22Rv1 (cell line): Measurements from ENCODE around the gene PRSS33.

Source experiments
- H3K27ac ChIP-seq: fragments of 450-650 bp; 2 replicates; pipeline ENCODE4 v1.5.1; 2017
- ZFX ChIP-seq: fragments of 450-650 bp; IDR thresholded peaks from 2 replicates; pipeline ENCODE4 v1.6.1; 2017; ENCODE audit warnings: antibody characterized with exemption, borderline replicate concordance
- TF ChIP-seq, protein P1 (sequence below): fragments of 450-650 bp; IDR thresholded peaks from 2 replicates; pipeline ENCODE4 v1.5.1; 2017; ENCODE audit warnings: mild to moderate bottlenecking

The PRSS33 gene

DNA sequence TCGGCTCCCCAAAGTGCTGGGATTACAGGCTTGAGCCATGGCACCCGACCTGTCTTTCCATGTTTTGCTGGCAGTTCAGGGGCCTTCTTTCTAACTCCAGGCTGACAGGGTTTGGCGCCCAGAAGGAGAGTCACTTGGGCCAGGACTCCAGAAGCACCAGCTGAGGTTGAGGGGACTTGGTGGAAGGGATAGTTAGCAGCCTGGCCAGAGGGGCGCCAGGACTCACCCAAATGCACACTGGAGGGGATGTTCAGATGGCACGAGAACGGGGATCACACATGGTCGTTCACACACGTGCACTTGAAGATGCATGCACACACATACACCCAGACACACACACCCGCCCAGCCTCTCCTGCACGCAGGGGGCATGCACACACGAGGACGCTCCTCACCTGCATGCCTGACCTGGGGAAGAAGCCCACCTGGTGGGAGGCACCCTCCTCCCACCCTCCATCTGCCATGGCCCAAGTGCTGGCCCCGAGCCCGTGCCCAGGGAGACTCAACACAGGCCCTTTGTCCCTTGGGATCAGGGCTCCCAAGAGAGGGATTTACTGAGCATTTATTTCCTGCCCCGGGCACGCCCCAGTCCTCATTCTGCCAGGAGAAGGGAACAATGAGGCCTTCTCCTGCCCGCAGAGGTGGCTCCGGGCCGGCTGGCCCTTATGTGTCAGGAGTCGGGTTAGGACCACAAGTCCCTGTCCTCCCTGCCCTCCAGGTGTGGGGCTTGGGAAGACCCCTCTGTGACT lies 27.4 kb upstream of the PRSS33 start:
- TF ChIP-seq ZFX: no peak
- TF ChIP-seq, protein P1, sequence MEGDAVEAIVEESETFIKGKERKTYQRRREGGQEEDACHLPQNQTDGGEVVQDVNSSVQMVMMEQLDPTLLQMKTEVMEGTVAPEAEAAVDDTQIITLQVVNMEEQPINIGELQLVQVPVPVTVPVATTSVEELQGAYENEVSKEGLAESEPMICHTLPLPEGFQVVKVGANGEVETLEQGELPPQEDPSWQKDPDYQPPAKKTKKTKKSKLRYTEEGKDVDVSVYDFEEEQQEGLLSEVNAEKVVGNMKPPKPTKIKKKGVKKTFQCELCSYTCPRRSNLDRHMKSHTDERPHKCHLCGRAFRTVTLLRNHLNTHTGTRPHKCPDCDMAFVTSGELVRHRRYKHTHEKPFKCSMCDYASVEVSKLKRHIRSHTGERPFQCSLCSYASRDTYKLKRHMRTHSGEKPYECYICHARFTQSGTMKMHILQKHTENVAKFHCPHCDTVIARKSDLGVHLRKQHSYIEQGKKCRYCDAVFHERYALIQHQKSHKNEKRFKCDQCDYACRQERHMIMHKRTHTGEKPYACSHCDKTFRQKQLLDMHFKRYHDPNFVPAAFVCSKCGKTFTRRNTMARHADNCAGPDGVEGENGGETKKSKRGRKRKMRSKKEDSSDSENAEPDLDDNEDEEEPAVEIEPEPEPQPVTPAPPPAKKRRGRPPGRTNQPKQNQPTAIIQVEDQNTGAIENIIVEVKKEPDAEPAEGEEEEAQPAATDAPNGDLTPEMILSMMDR: no peak

DNA sequence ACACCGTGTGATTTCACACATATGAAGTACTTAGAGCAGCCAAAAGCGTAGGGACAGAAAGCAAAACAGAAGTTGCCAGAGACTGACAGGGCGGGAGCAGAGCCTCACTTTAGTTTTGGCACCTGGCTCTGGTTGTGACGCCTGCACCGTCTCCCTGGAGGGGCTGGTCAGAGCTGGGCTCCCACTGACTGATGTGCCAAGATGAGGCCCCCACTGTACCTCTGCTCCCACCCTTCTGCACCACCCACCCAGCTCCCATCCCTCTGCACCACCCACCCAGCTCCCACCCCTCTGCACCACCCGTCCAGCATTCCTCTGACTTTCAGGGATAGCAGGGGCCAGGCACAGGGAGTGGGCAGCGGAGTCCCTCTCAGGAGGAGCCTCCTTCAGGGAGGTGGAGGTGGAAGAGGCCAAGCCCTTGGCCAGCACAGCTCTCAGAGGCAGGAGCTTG lies 26.4 kb upstream of the PRSS33 start:
- H3K27ac ChIP-seq: no peak overlapping the region
- no peak for TF ChIP-seq ZFX
- TF ChIP-seq, protein P1: no peak

More for the DNA sequence above, 27.4 kb upstream of the PRSS33 start:
- H3K27ac ChIP-seq: no peak overlapping the region

DNA sequence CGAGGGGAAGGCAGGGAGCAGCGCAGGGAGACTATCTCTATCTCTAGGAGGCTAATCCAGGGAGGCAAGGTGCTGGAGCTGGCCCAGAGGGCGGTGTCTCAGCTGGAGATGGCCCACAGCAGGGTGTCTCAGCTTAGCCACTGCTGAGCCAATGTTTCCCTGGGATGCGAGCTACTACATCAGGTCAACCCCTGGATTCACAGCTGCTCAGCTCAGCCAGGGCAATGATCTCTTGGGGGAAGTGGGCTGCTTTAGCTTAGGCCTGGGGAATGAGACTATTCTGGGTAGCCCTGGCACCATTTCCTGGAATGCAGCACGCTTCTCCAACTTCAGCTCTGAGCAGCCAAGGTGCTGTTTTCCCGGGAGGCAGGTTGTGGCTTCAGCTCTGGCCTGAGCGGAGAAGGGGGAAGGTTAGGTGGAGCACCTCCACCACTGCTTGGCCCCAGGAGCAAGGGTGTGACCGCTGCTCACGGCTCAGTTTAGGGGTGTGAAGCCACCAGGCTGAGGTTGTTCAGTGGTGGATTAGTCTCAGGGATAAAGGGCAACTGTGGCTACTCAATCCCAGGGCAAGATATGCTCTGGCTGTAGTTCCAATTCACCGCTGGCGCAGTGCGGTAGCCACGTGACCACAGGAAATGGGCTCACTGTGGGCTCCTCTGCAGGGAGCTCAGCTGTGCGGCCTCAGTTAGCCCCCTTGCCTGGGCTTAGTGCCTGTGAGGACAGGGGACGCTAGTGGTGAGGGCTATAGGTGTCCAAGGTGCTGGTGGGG lies 24.5 kb upstream of the PRSS33 start:
- no peak overlapping the region for H3K27ac ChIP-seq
- TF ChIP-seq, protein P1: no peak
- no peak for TF ChIP-seq ZFX

DNA sequence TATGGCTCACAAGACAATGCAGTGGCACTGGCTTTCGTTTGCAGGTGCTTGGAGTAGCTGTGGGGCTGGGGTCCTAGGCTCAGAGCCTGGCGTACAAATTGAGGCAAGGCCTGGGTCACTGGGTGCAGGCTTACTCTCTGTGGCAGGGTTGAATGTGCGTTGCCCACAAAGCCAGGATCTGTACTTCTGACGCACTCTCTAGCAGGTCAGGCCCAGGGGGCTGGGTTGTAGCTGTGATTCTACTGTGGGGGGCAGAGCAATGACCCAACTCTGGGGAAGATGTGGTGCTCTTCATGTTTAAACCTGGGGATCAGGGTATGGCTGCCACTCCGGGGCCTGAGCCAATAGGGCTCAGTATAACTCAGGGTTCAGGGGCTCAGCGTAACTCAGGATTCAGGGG lies 23.3 kb upstream of the PRSS33 start:
- no peak overlapping the region for H3K27ac ChIP-seq
- TF ChIP-seq, protein P1: no peak
- no peak for TF ChIP-seq ZFX

DNA sequence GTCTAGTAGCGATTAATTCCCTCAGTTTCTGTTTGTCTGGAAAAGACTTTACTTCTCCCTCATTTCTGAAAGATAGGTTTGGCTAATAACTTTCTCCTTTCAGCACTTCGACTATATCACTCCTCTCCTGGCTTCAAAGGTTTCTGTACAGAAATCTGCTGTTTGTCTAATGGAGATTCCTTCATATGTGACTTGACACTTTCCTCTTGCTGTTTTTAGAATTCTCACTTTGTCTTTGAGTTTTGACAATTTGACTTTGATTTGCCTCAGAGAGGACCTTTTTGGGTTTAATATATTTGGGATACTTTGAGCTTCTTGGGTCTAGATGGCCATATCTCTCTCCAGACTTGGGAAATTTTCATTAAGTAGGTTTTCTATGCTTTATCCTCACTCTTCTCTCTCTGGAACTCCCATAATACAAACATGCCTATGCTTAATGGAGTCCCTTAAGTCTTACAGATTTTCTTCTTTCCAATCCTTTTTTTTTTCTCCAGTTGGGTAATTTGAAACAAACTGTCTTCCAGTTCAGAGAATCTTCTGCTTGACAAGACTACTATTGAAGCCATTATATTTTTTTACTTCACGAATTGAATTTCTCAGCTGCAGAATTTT lies 21.9 kb upstream of the PRSS33 start:
- TF ChIP-seq, protein P1: no peak
- no peak for TF ChIP-seq ZFX
- H3K27ac ChIP-seq: no peak overlapping the region

DNA sequence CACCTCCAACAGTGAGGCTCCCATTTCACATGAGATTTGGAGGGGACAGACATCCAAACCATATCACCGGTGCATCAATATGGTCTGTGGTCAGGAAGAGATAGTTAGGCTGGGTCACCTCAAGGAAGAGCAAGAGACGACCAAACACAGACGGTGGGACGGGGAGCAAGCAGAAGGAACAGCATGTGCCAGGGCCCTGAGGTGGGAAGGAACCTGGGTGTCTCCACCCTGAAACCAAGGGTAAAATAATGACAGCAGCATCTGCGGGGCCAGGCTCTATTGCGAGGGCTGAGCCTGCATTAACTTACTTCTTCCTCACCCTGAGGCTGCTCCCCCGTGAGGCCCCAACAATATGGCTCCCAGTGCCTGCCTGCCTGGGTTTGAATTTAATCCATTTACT lies 20.8 kb upstream of the PRSS33 start:
- TF ChIP-seq ZFX: no peak
- TF ChIP-seq, protein P1: no peak
- H3K27ac ChIP-seq: no peak overlapping the region
